H1 (cell line): ENCODE data around the gene SELENOO. TPM values are rescaled to one million over a fixed set of nuclear protein-coding genes. Genes with fewer than 3 reads are reported as not detected.

Experiments used
- CHD7 ChIP-seq: fragments of 300-600 bp; sonication (generic); IDR thresholded peaks from 2 replicates; pipeline ENCODE4 v1.7.1; 2012; ENCODE audit warnings: low read length, moderate library complexity, mild to moderate bottlenecking, inconsistent platforms; ENCODE audit not compliant: insufficient replicate concordance
- polyA plus RNA-seq, 7 experiments: library from polyadenylated mRNA; depleted of rRNA in 3 of 7; stranded (reverse) in 5 of 7; unstranded in 2 of 7; fragments of >200 nt in 5 of 7; fragments of 200-250 nt in 2 of 7; gene quantifications; 1 replicate in 5 of 7; 2 replicates in 1 of 7; 4 replicates in 1 of 7; pipeline versions ENCODE4 v1.2.1 to v1.2.3, GENCODE V29; 2011 to 2013; ENCODE audit warnings: missing spikeins in 2 of 7, mixed read lengths in 2 of 7
- total RNA-seq: library from RNA; stranded (reverse); fragmentation: NEBNext Ultra II Directional; extraction: Animal tissue kit (Norgen Biotek cat#: 25700); gene quantifications from 2 replicates; pipeline ENCODE4 v1.2.1, GENCODE V29; 2021

The SELENOO gene
- total and polyA plus RNA-seq, 2 of the 8 experiments (the other 6 are each of a cell fraction or from before 2014, with no cell fraction given) = 18.6 to 25.1 TPM

GRCh38 chr22:50183141-50183971 lies 17.5 kb upstream of the SELENOO start (continued):
- no peak for TF ChIP-seq CHD7
